ENCODE measurements around the gene GAA.

- TF ChIP-seq TAF1 (conservative IDR thresholded peaks at IDR 0.05) (no peak), YY1 (IDR thresholded peaks at IDR 0.05) (no peak), MAX (IDR thresholded peaks at IDR 0.05) (no peak)
- TF ChIP-seq, protein P1, sequence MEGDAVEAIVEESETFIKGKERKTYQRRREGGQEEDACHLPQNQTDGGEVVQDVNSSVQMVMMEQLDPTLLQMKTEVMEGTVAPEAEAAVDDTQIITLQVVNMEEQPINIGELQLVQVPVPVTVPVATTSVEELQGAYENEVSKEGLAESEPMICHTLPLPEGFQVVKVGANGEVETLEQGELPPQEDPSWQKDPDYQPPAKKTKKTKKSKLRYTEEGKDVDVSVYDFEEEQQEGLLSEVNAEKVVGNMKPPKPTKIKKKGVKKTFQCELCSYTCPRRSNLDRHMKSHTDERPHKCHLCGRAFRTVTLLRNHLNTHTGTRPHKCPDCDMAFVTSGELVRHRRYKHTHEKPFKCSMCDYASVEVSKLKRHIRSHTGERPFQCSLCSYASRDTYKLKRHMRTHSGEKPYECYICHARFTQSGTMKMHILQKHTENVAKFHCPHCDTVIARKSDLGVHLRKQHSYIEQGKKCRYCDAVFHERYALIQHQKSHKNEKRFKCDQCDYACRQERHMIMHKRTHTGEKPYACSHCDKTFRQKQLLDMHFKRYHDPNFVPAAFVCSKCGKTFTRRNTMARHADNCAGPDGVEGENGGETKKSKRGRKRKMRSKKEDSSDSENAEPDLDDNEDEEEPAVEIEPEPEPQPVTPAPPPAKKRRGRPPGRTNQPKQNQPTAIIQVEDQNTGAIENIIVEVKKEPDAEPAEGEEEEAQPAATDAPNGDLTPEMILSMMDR (IDR thresholded peaks at IDR 0.05; ENCODE audit: low read depth, low read length, missing input control), result no peak
Observed at GRCh38 chr17:80089762-80090161, 11.6 kb upstream of the GAA start.
